T47D (cell line): ENCODE data around the gene PRKN.

Source experiments
- DNase-seq, 2 experiments: peaks; one replicate each; pipeline versions ENCODE4 v3.0.0 to v3.0.0-alpha.2; 2011 to 2012; ENCODE audit warnings: low read depth in 1 of 2, low spot score in 1 of 2
- JUND ChIP-seq: IDR thresholded peaks from 2 replicates; pipeline ENCODE4 v1.6.1; 2012; ENCODE audit warnings: low read depth
- in situ Hi-C: cut with HindIII; loops from 2 replicates; pipeline ENCODE4 v1.10.0; 2016; ENCODE audit warnings: low sequenced_read_pairs, low pct_unique_long_range_greater_than_20kb

PRKN gene

DNA sequence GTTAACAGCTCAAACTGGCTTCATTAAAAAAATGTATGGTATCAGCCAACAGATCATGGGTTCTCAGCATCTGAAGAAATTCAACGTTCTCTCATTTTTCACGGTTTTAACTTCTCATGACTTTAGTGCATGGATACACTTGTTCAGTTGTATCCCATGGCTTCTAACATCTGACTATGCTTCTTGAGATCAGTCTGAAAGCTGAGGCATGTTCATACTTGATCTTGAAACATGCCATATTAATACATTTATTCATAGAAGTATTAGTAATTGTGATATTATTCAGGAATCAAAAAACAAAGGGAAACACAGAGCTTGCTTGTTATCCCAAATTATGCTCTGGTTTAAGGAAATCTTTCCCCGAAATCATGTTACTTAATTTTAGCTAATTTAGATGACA lies 649.4 kb downstream of the PRKN start:
- no peak for DNase-seq
- TF ChIP-seq JUND = no peak
- in situ Hi-C loops = no loop called here

DNA sequence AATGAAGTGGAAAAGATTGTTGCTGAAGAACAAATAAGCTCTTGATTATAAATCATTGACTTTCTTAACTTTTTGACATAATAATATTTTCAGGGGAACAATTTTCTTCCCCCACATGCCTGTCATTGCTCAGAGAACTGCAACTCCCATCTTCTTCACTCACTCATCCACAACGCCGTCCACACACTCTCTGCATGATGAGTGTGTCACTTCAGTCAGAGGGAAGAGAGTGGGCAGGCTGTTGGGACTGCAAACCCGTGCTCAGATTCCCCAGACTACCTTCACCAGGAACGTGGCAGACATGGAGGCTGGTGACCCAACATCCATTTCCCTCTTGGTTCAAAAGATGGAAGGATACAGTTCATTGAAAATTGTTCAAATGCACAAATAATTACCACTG lies 650.8 kb downstream of the PRKN start:
- no peak for TF ChIP-seq JUND
- DNase-seq = no peak
- in situ Hi-C loops = no loop called here

DNA sequence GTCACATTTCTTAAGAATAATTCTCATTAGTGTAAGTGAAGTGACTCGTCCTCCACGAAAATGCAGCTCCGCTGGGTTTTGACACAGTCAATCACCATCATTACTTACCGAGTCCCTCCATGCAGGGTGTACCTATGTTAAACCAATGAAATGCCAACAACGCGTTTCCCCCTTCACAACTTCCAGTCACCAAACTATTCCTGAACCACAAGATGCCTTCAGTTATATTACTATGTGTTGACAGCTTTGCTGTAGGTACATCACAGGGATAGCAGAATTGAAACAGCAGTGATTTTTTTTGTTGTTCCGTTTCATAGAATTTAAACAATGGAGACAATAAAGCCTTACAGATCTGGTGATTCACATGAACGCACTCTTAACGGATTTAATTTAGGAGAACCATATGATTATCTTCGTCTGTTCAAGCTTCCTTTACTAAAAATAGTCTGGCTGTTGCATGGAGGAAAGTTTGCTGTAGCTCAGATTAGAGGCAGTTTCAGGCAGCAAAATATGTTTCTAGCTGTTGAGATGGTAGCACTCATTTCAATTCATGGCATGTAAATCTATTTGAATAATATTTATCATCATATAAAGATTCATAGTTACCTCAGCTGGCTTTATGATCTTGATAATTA lies 652.8 kb downstream of the PRKN start:
- DNase-seq = no peak
- in situ Hi-C loops = no loop called here
- no peak for TF ChIP-seq JUND

DNA sequence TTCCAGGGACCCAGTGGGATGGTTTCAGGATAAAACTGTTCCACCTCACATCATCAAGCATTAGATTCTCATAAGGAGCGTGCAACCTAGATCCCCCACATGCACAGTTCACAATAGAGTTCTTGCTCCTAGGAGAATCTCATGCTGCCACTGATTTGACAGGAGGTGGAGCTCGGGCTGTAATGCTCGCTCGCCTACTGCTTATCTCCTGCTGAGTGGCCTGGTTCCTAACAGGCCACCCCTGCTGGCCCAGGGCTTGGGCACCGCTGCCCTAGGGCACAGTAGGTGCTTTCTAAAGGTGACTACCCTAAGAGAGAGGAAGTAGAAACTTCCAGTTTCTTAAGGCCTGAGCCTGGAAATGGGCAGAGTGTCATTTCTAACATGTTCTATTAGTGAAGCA lies 656.9 kb downstream of the PRKN start:
- DNase-seq = no peak
- TF ChIP-seq JUND = no peak
- in situ Hi-C loops = no loop called here

DNA sequence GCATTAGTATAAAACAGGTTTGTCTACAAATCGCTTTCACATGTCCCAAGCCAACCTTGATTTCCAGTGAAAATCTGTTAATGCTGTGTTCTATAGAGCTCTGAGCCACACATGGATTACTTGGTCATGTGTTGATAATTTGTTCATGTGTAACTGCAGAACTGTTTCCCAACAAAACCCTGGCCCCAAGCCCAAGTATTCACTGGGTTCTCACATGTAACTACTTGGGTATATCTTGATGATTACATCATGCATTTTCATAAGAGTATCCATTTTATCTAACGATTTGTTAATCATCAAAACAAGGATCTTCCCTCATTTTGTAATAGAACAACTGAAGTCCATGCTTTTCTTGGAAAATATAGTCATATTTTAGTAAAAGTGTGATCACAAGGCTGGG lies 657.6 kb downstream of the PRKN start:
- DNase-seq = no peak
- TF ChIP-seq JUND = no peak
- in situ Hi-C loops = no loop called here

DNA sequence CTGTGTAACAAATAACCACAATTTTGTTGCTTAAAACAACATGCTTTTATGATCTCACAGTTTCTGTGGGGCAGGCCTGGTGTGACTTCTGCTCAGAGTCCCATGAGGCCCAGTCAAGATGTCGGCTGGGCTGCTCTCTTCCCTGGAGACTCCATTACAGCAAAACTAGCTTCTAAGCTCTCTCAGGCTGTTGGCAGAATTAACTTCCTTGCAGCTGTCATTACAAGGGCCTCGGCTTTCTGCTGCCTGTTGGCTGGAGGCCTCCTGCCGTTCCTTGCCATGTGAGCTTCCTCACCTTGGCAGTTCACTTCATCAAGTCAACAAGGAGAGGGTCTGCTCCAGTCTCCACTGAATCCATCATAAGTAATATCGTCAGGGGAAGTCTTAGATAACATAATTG lies 659.2 kb downstream of the PRKN start:
- TF ChIP-seq JUND = no peak
- no peak for DNase-seq
- in situ Hi-C loops = no loop called here

DNA sequence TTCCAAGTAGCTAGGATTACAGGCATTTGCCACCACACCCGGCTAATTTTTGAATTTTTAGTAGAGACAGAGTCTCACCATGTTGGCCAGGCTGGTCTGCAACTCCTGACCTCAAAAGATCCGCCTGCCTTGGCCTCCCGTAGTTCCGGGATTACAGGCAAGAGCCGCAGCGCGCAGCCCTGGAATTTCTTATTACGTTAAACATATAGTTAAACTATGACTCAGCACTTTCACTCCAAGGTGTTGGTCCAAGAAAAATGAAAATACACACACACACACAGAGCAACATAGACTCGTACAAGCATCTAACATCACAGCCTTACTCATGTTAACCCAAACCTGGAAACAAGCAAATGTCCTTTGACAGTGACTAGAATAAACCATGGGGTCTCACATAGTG lies 663.9 kb downstream of the PRKN start:
- TF ChIP-seq JUND = no peak
- in situ Hi-C loops = no loop called here
- peak in 1 of 2 experiments; percentile 57 for DNase-seq

DNA sequence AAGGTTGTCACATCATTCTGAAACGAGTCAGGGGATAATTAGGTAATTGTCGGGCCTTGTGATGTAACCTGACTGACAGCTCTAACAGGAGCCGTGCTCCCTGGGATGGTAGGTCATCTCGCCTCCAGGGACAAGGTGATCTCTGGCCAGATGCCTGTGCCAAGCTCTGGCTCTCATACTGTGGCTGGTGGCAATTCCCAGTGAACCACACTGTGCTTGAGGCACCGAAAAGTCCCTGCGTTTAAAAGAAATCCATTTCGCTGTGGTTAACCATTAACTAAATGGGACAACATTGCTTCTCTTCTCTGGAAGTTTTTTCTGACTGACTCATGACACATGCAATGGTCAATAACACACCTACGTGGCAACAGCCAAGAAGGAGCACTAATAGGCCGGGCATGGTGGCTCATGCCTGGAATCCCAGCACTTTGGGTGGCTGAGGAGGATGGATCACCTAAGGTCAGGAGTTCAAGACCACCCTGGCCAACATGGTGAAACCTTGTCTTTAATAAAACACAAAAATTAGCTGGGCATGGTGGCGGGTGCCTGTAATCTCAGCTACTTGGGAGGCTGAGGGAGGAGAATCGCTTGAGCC lies 669.2 kb downstream of the PRKN start:
- TF ChIP-seq JUND = no peak
- in situ Hi-C loops = no loop called here
- peak in 1 of 2 experiments; percentile 2 for DNase-seq

DNA sequence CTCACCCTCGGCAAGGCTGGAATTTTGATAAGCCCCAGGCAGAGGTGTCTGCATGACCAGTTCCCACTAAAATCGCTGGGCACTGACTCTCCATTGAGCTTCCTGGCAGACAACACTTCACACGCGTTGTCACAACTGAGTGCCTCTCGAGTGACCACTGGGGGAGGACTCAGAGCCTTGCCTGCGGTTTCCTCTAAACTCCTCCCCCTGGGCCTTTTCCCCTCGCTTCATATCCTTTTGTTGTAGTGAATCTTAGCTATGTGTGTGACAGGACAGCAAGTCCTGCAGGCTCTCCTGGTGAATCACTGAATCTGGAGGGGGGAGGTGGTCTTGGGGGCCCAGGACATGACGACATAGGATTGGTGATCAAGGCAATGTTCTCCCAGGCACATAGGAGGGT lies 670.8 kb downstream of the PRKN start:
- peak in 1 of 2 experiments; percentile 12 for DNase-seq
- in situ Hi-C loops = no loop called here
- TF ChIP-seq JUND = no peak

DNA sequence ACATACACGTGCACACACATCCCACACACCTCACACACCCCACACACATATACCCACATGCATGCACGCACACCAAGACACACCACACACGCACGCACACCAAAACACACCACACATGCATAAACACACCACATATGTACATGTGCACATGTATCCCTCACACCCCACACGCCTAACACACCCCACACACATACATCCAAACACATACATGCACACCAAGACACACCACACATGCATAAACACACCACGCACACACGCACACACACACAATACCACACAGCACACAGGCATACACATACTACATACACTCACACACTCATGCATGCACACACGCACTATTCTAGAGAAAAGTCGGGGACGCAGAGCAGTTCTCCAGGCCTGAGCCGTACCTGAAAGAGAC lies 671.5 kb downstream of the PRKN start:
- in situ Hi-C loops = no loop called here
- DNase-seq = no peak
- no peak for TF ChIP-seq JUND

DNA sequence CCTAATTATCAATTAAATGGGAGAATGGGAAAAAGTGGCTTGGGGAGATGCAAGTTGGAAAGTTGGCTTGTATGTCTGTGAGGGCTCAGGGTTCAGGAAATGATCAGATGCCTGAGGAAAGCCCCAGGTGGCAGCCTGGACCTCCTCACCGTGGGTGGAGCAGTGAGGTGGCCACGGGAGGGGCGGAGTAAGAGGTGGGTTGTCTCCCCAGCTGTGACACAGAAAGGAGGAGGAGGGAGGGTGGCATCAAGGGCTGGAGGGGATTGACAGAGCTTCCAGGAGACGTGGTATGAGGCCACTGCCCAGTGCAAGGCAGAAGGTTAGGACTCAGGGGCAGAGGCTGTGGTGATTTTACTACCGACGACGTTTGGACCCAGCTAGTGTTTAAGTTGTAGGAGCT lies 672.2 kb downstream of the PRKN start:
- in situ Hi-C loops = no loop called here
- no peak for TF ChIP-seq JUND
- no peak for DNase-seq

DNA sequence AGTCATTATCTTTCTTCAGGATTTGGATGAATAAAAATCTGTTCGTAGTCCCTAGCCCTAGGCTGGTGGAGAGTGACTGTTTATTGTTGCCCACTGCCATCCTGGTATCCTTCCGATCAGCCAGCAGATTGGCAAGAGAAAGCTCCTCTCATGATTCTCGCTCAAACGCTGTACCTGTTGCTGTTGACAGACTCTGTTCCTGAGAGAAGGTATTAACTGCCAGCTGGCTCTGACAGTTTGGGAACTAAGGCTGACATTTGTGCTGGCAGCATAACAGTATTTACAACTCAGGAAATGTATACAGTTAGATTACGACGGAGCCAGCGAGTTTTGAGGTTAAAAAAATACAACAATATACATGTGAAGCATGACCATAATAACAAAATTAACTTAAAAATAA lies 674.5 kb downstream of the PRKN start:
- in situ Hi-C loops = no loop called here
- no peak for TF ChIP-seq JUND
- no peak for DNase-seq

DNA sequence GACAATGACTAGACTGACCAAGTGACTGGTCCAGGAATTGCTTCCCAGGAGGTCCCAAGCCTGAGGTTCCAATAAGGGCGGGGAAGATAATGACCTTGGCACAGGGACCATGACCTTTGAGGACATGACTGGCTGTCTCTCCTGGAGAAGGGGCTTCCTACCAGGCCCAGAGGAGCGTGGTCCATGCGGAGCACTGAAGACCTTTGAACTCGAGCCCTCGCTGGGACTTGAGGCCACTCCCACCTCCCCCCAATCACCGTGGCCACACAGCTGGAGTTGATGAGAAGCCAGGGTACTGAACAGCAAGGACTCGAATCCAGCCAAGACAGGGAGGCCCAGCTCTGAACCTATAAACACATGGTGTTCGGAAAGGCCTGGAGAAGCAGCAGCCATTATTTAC lies 677.0 kb downstream of the PRKN start:
- DNase-seq = no peak
- in situ Hi-C loops = no loop called here
- no peak for TF ChIP-seq JUND

DNA sequence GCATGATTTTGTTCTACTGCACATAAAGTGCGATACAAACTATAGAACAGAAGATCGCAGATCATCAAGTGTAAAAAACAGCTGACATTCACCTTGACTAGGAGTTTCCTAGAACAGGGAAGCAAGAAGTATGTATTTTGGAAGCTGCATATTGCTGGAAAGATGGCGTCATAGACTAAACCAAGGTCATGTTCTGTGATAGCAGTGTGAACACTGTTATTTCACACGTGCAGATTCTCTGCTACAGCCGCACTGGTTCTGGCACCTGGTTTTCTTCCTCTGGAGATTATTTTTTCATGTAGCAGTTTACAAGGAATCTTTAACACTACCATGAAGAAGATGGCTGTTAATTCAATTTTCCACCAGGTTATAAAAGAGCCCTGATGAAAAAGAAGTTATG lies 681.2 kb downstream of the PRKN start:
- in situ Hi-C loops = no loop called here
- no peak for DNase-seq
- no peak for TF ChIP-seq JUND

DNA sequence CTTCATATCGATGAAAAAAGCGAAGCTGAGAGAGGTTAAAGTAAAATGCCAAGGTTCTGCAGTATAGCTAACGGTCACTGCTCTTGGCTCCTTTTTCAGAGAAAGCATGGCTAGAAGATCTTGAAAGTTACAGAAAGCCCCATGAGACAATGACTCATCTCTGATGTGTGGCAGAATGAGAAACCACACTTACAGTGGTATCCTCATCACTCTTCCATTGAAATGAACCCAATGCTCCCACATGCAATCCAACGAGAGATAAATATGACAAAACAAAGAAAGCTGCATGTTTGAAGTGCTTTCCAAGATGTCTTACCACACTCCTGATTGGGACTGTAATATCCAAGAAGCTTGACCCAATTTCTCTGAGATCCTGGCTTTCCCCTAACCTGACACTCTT lies 694.9 kb downstream of the PRKN start:
- TF ChIP-seq JUND = no peak
- in situ Hi-C loops = no loop called here
- no peak for DNase-seq
